Measurements from ENCODE around the gene GNG12. TPM values are rescaled to one million over a fixed set of nuclear protein-coding genes. Genes with fewer than 3 reads are reported as not detected.

The GNG12 gene
- polyA plus RNA-seq, 3 donors, result 86.9 to 88.6 (median 88.1) TPM

DNA sequence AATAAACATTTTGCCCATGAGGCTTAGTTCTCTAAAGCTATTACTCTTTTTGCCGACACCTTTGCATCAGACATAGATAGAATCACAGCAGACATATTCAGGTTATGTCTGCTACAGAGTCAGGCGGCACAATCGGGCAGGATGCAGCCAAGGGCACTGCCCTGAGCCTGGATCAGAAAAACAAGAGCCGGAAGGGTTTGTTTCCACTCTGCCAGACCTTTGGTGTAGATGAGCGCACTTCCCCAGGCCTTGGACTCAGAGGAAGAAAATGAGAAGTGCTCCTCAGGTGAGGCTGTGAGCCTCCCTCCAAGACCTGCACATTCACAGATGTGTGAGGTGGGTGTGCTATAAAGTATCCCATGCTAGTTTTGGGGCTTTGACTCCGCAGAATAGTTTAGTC lies 43.7 kb downstream of the GNG12 start:
- no peak for DNase-seq

DNA sequence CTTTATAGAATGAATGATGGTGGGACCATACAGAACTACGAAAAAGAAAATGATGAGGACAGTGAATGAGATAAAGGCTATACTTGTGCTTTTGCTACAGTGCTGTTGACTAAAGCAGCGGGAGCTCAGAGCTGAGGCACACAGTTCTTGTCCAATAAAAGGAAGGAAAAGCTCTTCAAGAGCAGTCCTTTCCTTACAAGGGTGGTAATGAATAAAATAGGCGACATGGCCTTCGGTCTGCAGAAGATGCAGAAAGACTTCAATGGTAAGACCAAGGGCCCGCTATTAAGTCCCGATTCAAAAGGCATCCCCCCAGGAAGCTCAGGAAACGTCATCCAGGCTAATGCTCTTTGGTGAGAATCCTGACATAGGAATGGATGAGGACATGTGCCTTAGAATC lies 44.4 kb downstream of the GNG12 start:
- DNase-seq, result no peak

- no peak for DNase-seq
These were observed 45.0 kb downstream of the GNG12 start for GRCh38 chr1:67788238-67788790.

GRCh38 chr1:67787746-67788145 lies 45.5 kb downstream of the GNG12 start:
- no peak for DNase-seq

DNA sequence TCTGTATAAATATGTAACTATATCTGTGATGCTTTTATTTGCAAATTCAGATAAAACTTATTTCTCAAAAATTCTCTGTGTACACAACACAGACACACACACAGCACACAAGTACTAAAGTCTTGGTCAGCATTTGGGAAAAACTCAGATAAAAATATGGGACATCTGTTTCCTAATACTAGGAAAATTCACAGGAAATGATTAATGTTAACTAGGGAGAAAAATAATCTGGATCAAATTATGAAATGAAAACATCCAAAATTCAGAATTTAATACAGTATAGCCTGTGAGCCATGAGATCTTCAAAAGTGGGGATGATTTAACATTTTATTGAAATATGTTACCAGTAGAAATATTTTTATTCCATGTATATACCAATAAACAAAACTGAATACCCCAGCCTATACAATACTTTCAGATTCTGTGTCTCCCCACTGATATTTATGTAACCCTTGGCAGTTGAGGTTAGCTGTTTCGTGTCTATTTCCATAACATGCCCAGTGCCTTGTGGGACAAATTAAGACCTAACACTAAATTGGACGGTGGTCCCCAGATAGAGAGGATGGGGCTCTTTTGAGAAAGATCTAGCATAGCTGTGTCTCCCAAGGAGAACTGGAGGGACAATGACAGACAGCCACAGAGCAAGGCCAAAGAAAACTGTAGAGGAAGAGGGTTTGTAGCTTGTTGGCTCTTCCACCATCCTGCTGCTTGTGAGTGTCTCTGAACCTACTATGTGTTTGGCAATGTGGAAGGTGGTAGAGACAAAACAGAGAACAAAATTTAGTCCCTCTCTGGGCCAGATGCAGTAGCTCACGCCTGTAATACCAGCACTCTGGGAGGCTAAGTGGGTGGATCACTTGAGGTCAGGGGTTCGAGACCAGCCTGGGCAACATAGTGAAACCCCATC lies 47.2 kb downstream of the GNG12 start:
- DNase-seq, result no peak

DNA sequence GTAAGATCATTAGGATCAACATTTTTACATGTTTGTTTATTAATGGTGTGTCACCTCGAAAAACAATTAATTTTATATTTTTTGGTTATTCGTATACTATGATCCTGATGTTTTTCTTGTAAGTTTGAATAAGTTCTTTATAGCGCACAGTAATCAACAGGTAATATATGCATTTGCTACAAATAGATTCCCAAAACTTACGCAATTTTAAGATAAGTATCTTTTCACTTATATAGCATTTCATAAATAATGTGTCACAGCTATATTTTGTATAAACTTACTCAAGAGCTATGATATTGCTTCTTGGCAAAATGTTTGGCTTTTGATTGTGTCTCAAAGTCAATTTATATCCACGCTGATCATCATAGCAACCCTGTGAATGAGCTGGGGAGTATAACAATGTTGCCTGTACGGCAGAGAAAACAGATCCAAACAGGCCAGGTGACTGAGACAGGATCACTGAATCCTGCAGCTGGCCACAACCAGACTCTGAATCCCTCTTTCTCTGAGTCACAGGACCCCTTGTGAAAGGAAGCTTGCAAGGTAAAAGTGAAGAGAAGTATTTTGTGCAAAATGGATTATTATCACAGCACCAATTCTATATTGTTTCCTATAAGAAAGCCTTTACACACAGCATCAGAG lies 48.6 kb downstream of the GNG12 start:
- no peak for DNase-seq

- DNase-seq, result no peak
These were observed 52.6 kb downstream of the GNG12 start for GRCh38 chr1:67780637-67781036.

GRCh38 chr1:67777440-67777839 lies 55.8 kb downstream of the GNG12 start:
- DNase-seq, result no peak

DNA sequence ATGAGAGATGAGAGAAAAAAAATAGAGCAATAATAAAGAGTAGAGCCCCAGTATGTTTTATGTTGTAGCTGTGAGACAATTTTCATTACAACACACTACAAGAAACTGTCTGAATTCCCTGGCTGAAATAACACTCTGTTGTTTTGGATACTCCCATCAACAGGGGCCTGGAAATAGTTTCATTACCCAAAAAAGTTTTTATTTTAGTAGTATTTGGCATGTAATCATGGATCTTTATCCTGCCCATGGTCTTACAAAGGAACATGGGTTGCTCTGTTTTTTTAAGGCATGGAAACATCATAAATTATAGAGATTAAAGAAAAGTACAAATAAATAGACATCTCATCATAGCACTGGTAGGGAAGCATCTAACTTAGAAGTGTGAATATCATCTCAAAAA lies 56.3 kb downstream of the GNG12 start:
- no peak for DNase-seq

DNA sequence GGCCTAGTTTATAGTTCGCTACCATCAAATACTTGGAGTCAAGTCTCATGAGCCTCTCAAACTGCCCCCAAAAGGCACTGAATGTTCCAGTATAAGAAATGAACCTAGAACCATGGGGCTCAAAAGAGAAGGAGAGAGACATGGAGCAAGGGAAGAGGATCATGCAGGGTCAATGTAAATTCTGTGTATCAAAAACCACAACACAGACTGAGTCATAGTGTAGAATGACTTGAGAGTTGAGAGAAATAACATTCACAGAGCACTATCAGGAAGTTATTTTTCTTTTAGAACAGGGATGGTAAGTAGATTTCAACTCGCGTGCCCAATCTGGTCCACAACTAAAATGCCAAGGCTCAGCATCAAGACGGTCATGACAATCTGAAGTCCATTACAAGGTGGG lies 59.8 kb downstream of the GNG12 start:
- DNase-seq, result no peak

DNA sequence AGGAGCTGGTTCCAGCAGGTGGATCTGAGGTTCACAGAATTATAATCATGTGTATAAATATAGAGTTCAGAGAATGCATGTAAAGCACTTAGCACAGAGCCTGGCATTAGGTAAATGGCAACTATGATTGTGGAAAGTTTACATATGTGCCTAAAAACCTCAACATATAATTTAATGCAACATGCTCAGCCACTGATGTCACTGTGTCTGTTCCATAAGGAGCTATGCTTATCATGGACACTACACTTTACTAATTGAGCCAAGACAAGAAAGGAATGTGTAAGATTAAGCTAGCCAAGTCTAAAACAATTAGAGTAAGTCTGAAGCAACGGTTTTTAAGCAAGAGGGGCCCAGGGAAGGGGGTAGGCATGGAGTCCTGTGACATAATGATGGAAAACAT lies 61.5 kb downstream of the GNG12 start:
- DNase-seq, result no peak

- DNase-seq, result no peak
These were observed 62.1 kb downstream of the GNG12 start for GRCh38 chr1:67771152-67771551.

GRCh38 chr1:67769633-67770256 lies 63.5 kb downstream of the GNG12 start:
- DNase-seq, result no peak

- no peak for DNase-seq
These were observed 64.8 kb downstream of the GNG12 start for GRCh38 chr1:67768480-67768879.

DNA sequence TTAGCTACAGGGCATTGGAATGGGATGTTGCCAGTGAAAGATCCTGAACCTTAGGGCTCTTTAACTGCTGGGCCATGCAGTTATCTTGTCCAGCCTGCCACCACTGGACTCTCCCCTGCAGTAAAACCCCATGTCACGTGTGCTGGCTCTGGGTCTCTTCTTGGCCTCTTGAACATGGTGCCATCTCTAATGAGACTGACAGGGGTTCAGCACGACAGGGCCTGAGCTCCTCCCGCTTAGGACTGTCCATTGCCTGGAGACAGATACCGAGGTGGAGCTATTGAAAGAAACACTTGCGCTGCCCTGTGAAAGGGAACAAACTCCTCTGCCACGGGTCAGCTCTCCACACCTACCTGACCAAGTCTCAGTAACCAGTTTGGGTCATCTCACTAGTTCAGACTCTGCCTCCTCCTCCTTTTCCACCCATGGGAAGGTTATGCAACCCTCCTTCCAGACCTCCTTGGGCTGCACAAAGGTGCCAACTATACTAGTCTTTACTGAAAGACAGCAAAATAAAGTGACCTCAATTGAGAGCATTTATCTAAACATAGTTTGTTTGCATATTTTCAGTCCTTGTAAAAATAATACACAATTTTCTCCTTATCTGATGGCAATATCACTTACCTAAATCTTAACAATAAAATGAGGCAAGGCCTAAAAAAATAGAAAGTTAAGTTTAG lies 66.0 kb downstream of the GNG12 start:
- DNase-seq, result no peak

DNA sequence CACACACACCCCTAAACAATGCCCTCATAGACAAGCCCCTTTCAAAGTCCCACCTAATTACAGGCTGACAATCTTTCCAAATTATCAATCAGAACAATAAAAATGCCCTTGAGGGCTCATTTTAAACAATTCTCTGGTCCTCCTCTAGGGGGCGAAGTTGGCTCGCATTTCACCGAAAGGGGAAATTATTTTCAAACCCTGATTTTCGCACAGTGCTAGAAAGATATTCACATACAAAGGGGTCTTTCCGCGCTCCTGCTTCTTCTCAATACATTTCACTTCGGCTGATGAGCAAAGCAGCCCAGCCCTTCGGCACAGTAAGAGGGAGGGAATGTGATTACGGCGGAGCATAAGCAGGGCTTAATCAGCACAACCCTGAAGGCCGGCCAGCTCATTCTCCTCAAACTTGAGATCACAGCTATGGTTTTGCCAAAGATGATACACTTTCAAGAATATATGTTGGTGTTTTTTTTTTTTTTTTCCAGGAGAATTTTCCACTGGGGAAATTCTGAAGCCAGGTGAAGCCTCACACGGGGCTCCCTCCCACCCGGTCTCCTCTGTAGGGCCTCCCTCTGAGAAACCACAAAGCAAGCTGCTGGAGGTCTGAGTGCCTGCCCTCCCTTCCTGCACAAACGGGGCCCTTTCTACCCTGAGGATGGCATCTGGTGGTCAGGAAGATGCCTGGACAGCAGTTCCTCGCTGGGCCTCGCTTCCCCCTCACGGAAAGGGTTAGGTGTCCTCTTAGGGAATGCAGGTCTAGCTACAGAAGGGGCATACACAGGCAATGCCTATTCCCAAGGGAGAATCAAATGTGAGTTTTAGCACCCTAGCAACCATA lies 66.9 kb downstream of the GNG12 start:
- DNase-seq, result peak; percentile 63

- no peak for DNase-seq
These were observed 68.6 kb downstream of the GNG12 start for GRCh38 chr1:67764633-67765032.

DNA sequence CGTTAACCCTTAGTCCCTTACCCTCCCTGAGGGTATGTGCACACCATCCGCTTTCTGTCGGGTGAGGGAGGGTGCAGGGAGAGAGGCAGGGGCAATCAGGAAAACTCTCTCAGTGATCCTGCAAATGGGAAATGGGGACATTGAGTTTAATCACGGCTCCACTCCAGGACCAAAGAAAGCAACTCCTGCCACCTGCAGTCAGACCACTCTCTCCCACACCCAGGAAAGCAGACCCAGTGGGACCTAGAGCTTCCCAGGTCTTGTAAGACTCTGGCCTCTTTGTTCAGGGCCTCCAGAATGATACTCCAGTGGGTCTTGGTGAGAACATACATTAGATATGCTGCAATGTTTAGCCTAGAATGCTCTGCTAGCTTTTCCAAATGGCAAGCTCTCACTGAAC lies 71.5 kb downstream of the GNG12 start:
- no peak for DNase-seq

GRCh38 chr1:67761091-67761490 lies 72.2 kb downstream of the GNG12 start:
- DNase-seq, result no peak

GRCh38 chr1:67760030-67760821 lies 73.0 kb downstream of the GNG12 start:
- peak; percentile 64 for DNase-seq
